Ishikawa (cell line): Measurements from ENCODE around the gene OBSCN.

Experiments used
- CEBPB ChIP-seq: IDR thresholded peaks from 2 replicates; pipeline ENCODE4 v1.6.1; 2012
- CREB1 ChIP-seq: IDR thresholded peaks from 2 replicates; pipeline ENCODE4 v1.6.1; 2012; ENCODE audit warnings: low read depth
- EGR1 ChIP-seq: IDR thresholded peaks from 2 replicates; pipeline ENCODE4 v1.6.1; 2012
- EP300 ChIP-seq: IDR thresholded peaks from 2 replicates; pipeline ENCODE4 v1.6.1; 2012; ENCODE audit warnings: borderline replicate concordance
- FOXM1 ChIP-seq: IDR thresholded peaks from 2 replicates; pipeline ENCODE4 v1.6.1; 2012; ENCODE audit warnings: low read depth, borderline replicate concordance
- MAX ChIP-seq: IDR thresholded peaks from 2 replicates; pipeline ENCODE4 v1.6.1; 2012
- NFIC ChIP-seq: IDR thresholded peaks from 2 replicates; pipeline ENCODE4 v1.6.1; 2012
- RAD21 ChIP-seq: IDR thresholded peaks from 2 replicates; pipeline ENCODE4 v1.6.1; 2012; ENCODE audit warnings: low read depth
- TAF1 ChIP-seq: IDR thresholded peaks from 2 replicates; pipeline ENCODE4 v1.6.1; 2012; ENCODE audit warnings: low read depth, mild to moderate bottlenecking
- TCF12 ChIP-seq: IDR thresholded peaks from 2 replicates; pipeline ENCODE4 v1.6.1; 2012; ENCODE audit warnings: low read depth
- TEAD4 ChIP-seq: IDR thresholded peaks from 2 replicates; pipeline ENCODE4 v1.6.1; 2012
- USF1 ChIP-seq: IDR thresholded peaks from 2 replicates; pipeline ENCODE4 v1.6.1; 2012
- YY1 ChIP-seq: IDR thresholded peaks from 2 replicates; pipeline ENCODE4 v1.6.1; 2012; ENCODE audit warnings: low read depth
- ZBTB7A ChIP-seq: IDR thresholded peaks from 2 replicates; pipeline ENCODE4 v1.6.1; 2012; ENCODE audit warnings: low read depth
- TF ChIP-seq, protein P1 (sequence below): IDR thresholded peaks from 2 replicates; pipeline ENCODE4 v1.6.1; 2012; ENCODE audit warnings: low read depth, mild to moderate bottlenecking

The OBSCN gene

DNA sequence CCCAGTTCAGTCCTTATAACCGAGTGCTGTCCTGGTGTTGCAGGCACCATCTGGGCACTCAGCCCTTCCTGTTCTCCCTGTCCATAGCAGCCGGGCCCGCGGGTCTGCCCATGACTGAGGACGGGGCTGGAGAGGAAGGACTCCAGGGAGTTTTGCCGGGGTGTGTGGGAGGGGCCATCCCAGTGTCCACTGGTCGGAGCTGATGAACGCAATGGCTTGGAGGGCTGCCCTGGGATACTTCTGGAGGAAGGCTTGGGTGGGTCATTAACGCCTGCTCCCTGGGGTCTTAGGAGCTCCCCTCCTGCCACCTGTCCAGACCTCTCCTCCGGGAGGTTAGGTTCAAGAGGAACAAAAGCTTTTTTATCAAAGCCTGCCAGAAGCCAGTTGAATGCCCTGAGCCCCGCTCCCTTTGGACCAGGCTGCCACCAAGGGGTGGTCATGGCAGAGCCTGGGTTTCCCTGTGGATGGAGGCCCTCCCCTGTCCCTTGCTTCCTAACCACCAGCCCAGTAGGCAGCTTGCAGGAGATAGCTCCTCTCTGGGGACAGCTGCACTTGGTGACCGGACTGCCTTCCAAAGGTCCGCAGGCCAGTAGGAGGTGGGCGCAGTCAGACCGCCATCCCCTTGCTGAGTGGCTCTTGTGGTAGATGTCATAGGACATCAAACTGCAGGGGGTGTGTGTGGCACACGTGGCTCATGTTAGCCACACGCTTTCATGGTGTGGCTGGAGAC, 137.5 kb downstream of the OBSCN start:
- TF ChIP-seq NFIC = no peak
- TF ChIP-seq MAX = no peak
- TF ChIP-seq, protein P1, sequence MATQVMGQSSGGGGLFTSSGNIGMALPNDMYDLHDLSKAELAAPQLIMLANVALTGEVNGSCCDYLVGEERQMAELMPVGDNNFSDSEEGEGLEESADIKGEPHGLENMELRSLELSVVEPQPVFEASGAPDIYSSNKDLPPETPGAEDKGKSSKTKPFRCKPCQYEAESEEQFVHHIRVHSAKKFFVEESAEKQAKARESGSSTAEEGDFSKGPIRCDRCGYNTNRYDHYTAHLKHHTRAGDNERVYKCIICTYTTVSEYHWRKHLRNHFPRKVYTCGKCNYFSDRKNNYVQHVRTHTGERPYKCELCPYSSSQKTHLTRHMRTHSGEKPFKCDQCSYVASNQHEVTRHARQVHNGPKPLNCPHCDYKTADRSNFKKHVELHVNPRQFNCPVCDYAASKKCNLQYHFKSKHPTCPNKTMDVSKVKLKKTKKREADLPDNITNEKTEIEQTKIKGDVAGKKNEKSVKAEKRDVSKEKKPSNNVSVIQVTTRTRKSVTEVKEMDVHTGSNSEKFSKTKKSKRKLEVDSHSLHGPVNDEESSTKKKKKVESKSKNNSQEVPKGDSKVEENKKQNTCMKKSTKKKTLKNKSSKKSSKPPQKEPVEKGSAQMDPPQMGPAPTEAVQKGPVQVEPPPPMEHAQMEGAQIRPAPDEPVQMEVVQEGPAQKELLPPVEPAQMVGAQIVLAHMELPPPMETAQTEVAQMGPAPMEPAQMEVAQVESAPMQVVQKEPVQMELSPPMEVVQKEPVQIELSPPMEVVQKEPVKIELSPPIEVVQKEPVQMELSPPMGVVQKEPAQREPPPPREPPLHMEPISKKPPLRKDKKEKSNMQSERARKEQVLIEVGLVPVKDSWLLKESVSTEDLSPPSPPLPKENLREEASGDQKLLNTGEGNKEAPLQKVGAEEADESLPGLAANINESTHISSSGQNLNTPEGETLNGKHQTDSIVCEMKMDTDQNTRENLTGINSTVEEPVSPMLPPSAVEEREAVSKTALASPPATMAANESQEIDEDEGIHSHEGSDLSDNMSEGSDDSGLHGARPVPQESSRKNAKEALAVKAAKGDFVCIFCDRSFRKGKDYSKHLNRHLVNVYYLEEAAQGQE = no peak

DNA sequence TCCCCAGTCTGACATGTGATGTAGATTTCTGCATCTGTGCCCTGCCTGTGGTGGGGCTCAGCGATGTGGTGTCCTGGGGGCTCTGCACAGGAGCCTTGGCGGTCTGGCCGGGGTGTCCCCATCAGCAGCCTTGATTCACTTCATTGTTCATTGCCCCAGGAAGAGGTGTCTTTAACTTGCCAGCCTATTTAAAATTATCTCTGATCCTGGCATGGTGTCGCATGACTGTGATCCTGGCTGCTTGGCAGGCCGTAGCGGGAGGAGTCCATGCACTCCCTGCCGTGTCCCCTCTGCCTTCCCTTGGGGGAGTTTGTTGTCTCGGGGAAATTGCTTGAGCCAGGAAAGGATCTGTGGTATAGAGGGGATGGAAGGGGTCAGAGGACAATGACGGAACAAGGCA, 138.9 kb downstream of the OBSCN start:
- no peak for TF ChIP-seq FOXM1
- TF ChIP-seq TCF12 = no peak
- no peak for TF ChIP-seq EGR1
- no peak for TF ChIP-seq ZBTB7A
- no peak for TF ChIP-seq EP300

- TF ChIP-seq EP300 (no peak), CEBPB (no peak), ZBTB7A (no peak), USF1 (no peak), TCF12 (no peak)
Measured at GRCh38 chr1:228347181-228347580, 139.3 kb downstream of the OBSCN start.

- TF ChIP-seq TCF12 (no peak), RAD21 (no peak), EP300 (no peak), NFIC (no peak), TAF1 (no peak), YY1 (no peak), EGR1 (no peak), FOXM1 (no peak), USF1 (no peak), TEAD4 (no peak), CEBPB (no peak), MAX (no peak), ZBTB7A (no peak), CREB1 (no peak)
- TF ChIP-seq, protein P1 = no peak
Measured at GRCh38 chr1:228348708-228349467, 141.0 kb downstream of the OBSCN start.

DNA sequence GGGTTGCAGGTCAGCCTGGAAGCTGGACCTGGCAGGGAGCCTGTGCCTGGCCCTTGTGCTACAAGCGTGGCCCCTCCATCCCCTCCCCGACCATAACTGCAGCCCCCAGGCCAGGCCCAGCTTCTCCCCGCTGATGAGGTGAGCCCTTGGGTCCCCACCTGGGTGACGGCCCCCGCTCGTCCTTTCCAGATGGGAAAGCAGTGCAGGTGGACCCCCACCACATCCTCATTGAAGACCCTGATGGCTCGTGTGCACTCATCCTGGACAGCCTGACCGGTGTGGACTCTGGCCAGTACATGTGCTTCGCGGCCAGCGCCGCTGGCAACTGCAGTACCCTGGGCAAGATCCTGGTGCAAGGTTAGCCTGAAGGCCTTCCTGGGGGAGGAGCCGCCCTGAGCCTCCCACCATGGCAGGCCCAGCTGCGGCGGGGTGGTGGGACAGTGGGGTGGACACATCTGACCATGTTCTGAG, 141.9 kb downstream of the OBSCN start:
- TF ChIP-seq RAD21 = no peak
- no peak for TF ChIP-seq CREB1
- TF ChIP-seq, protein P1 = no peak
- no peak for TF ChIP-seq TEAD4
- TF ChIP-seq EGR1 = no peak
- TF ChIP-seq NFIC = no peak
- no peak for TF ChIP-seq YY1
- no peak for TF ChIP-seq EP300
- TF ChIP-seq TAF1 = no peak
- TF ChIP-seq MAX = no peak
- no peak for TF ChIP-seq FOXM1
- TF ChIP-seq TCF12 = no peak
- TF ChIP-seq USF1 = no peak
- TF ChIP-seq CEBPB = no peak
- no peak for TF ChIP-seq ZBTB7A
